K562 (cell line): ENCODE data around the gene CDCA3. TPM values are rescaled to one million over a fixed set of nuclear protein-coding genes. Genes with fewer than 3 reads are reported as not detected.
A peak's percentile ranks its signal among the peaks of the same experiment; 100 is the strongest.

ENCODE experiments used
- CEBPB ChIP-seq: fragments of 450-650 bp; IDR thresholded peaks from 2 replicates; pipeline ENCODE4 v1.6.1; 2016; ENCODE audit warnings: missing genetic modification characterization, missing compliant biosample characterization
- HBP1 ChIP-seq: fragments of 450-650 bp; formaldehyde crosslinking; IDR thresholded peaks from 2 replicates; pipeline ENCODE4 v1.4.0; 2022; ENCODE audit warnings: missing genetic modification characterization
- HES1 ChIP-seq: fragments of 450-650 bp; IDR thresholded peaks from 2 replicates; pipeline ENCODE4 v1.6.1; 2016; ENCODE audit warnings: low read depth, mild to moderate bottlenecking, moderate library complexity
- HIVEP1 ChIP-seq: fragments of 250-450 bp; sonication (Bioruptor Pico); IDR thresholded peaks from 2 replicates; pipeline ENCODE4 v1.4.0; 2020; ENCODE audit warnings: mild to moderate bottlenecking
- KLF6 ChIP-seq: fragments of 250-450 bp; sonication (Bioruptor Pico); IDR thresholded peaks from 2 replicates; pipeline ENCODE4 v1.4.0; 2020; ENCODE audit warnings: mild to moderate bottlenecking, moderate library complexity, borderline replicate concordance
- MAZ ChIP-seq, 2 experiments: fragments of 450-650 bp in 1 of 2; sonication (generic) in 1 of 2; formaldehyde crosslinking; IDR thresholded peaks in 1 of 2; conservative IDR thresholded peaks in 1 of 2; 2 replicates each; pipeline versions ENCODE4 v1.4.0 to v1.5.0; 2020; ENCODE audit warnings: mild to moderate bottlenecking in 1 of 2, missing genetic modification reagents in 1 of 2
- MBD1 ChIP-seq: fragments of 250-450 bp; sonication (Bioruptor Pico); IDR thresholded peaks from 2 replicates; pipeline ENCODE4 v1.8.0; 2022; ENCODE audit warnings: inconsistent platforms
- MEF2A ChIP-seq: IDR thresholded peaks from 2 replicates; pipeline ENCODE4 v1.6.1; 2011; ENCODE audit warnings: low read depth, mild to moderate bottlenecking, low read length, moderate library complexity; ENCODE audit not compliant: control insufficient read depth
- POLR2A ChIP-seq: fragments of 450-650 bp; conservative IDR thresholded peaks from 2 replicates; pipeline ENCODE4 v1.6.1; 2016
- PRDM10 ChIP-seq: fragments of 450-650 bp; IDR thresholded peaks from 2 replicates; pipeline ENCODE4 v1.6.1; 2018; ENCODE audit not compliant: partially characterized antibody
- PURB ChIP-seq: sonication (generic); formaldehyde crosslinking; IDR thresholded peaks from 2 replicates; pipeline ENCODE4 v1.9.0; 2021; ENCODE audit warnings: low read depth, mild to moderate bottlenecking, missing genetic modification reagents
- SREBF1 ChIP-seq: fragments of 150-350 bp; IDR thresholded peaks from 2 replicates; pipeline ENCODE4 v1.6.1; 2014; ENCODE audit warnings: antibody characterized with exemption, low read depth, low read length, borderline replicate concordance
- TRIM25 ChIP-seq: fragments of 450-650 bp; IDR thresholded peaks from 2 replicates; pipeline ENCODE4 v1.7.0; 2016; ENCODE audit warnings: borderline replicate concordance
- YBX1 ChIP-seq: fragments of 450-650 bp; IDR thresholded peaks from 2 replicates; pipeline ENCODE4 v1.7.1; 2016; ENCODE audit warnings: mild to moderate bottlenecking
- ZFPM2 ChIP-seq: fragments of 250-450 bp; sonication (Bioruptor Pico); IDR thresholded peaks from 2 replicates; pipeline ENCODE4 v1.5.1; 2022; ENCODE audit warnings: mild to moderate bottlenecking
- ZKSCAN8 ChIP-seq: fragments of 200-800 bp; sonication (Bioruptor generic); IDR thresholded peaks from 2 replicates; pipeline ENCODE4 v1.6.1; 2016; ENCODE audit warnings: missing genetic modification characterization, missing compliant biosample characterization
- ZNF12 ChIP-seq: sonication (generic); formaldehyde crosslinking; IDR thresholded peaks from 2 replicates; pipeline ENCODE4 v1.4.0; 2020; ENCODE audit warnings: mild to moderate bottlenecking, missing genetic modification reagents
- ZNF511 ChIP-seq: sonication (generic); formaldehyde crosslinking; IDR thresholded peaks from 2 replicates; pipeline ENCODE4 v1.8.0; 2022; ENCODE audit warnings: mild to moderate bottlenecking, missing genetic modification reagents
- polyA plus RNA-seq, 8 experiments: library from polyadenylated mRNA; depleted of rRNA in 4 of 8; stranded (reverse) in 5 of 8; unstranded in 3 of 8; fragments of >200 nt; fragmentation: Nextera tagmentation in 2 of 8; fragmentation: Illumina TruSeq in 1 of 8; extraction: Ambion mirVana in 2 of 8; extraction: Trizol in 1 of 8; gene quantifications; 2 replicates each; pipeline versions ENCODE4 v1.2.1 to v1.2.3, GENCODE V29; 2011 to 2014; ENCODE audit warnings: inconsistent platforms in 1 of 8, missing spikeins in 1 of 8
- total RNA-seq, 7 experiments: library from RNA; depleted of rRNA in 6 of 7; stranded (reverse); fragments of >200 nt in 6 of 7; fragmentation: Illumina TruSeq in 2 of 7; extraction: Trizol in 2 of 7; gene quantifications; 2 replicates each; pipeline versions ENCODE4 v1.2.1 to v1.2.3, GENCODE V29; 2011 to 2021; ENCODE audit warnings: low replicate concordance in 1 of 7

CDCA3 gene
- total and polyA plus RNA-seq, 9 of the 15 experiments (the other 6 are each of a cell fraction or from before 2014, with no cell fraction given), result 24.2 to 80.8 (median 55.1) TPM

GRCh38 chr12:6890789-6891645 is 39.9 kb upstream of the CDCA3 start (continued):
- no peak for TF ChIP-seq HBP1 (CRISPR knock-in tag)
- TF ChIP-seq ZNF12 (CRISPR knock-in tag), result no peak
- no peak for TF ChIP-seq HIVEP1 (CRISPR knock-in tag)
- no peak for TF ChIP-seq PURB (CRISPR knock-in tag)
- no peak for TF ChIP-seq MEF2A
- no peak for TF ChIP-seq ZFPM2 (CRISPR knock-in tag)
- TF ChIP-seq SREBF1, result no peak
- no peak for TF ChIP-seq ZKSCAN8
- no peak for TF ChIP-seq YBX1
- peak; percentile 87 for TF ChIP-seq POLR2A
- peak; percentile 80 to 92 for TF ChIP-seq MAZ (CRISPR knock-in tag; conservative IDR thresholded peaks at IDR 0.05 in 1 of 2, IDR thresholded peaks at IDR 0.05 in 1 of 2)
- peak; percentile 99 for TF ChIP-seq CEBPB (tag)
- TF ChIP-seq MBD1, result no peak
- TF ChIP-seq HES1, result no peak
- TF ChIP-seq PRDM10, result no peak
- TF ChIP-seq TRIM25, result no peak
- TF ChIP-seq KLF6 (CRISPR knock-in tag), result no peak
- no peak for TF ChIP-seq ZNF511 (CRISPR knock-in tag)
